Kidney tubule cell (primary cell): ENCODE results near the gene CTSA.
A peak's percentile ranks its signal among the peaks of the same experiment; 100 is the strongest.
"Not testable (repeated sequence)": the region's sequence is repeated elsewhere in the genome, so short reads cannot be mapped to it uniquely, and the experiment has no call there.

Source experiments
- DNase-seq: peaks from one replicate; pipeline ENCODE4 v3.0.0-alpha.2; 2018; ENCODE audit warnings: low spot score

The CTSA gene

GRCh38 chr20:45918182-45918737 lies 27.1 kb downstream of the CTSA start:
- DNase-seq, result no peak

GRCh38 chr20:45918779-45919537 lies 27.8 kb downstream of the CTSA start:
- no peak for DNase-seq

GRCh38 chr20:45919542-45920399 lies 28.6 kb downstream of the CTSA start:
- no peak for DNase-seq

- no peak for DNase-seq
These were observed 29.6 kb downstream of the CTSA start for GRCh38 chr20:45920462-45921336.

GRCh38 chr20:45921337-45922189 lies 30.4 kb downstream of the CTSA start:
- DNase-seq, result no peak

GRCh38 chr20:45924391-45925261 lies 33.5 kb downstream of the CTSA start:
- DNase-seq, result peak; percentile 39

GRCh38 chr20:45925821-45926506 lies 34.8 kb downstream of the CTSA start:
- no peak for DNase-seq

- DNase-seq, result no peak
These were observed 35.6 kb downstream of the CTSA start for GRCh38 chr20:45926731-45927070.

- no peak for DNase-seq
These were observed 36.1 kb downstream of the CTSA start for GRCh38 chr20:45927071-45927878.

GRCh38 chr20:45931680-45932079 lies 40.5 kb downstream of the CTSA start:
- not testable (repeated sequence) for DNase-seq

GRCh38 chr20:45933266-45934045 lies 42.3 kb downstream of the CTSA start:
- DNase-seq, result peak; percentile 87

- DNase-seq, result peak; percentile 42
These were observed 43.0 kb downstream of the CTSA start for GRCh38 chr20:45934046-45934585.

GRCh38 chr20:45934586-45935415 lies 43.7 kb downstream of the CTSA start, which contains the start of gene PCIF1:
Gene PCIF1, plus strand, starts transcription at chr20:45934683. Its CDS starts 4,317 bp downstream, at chr20:45939000.
- DNase-seq, result peak; percentile 96

GRCh38 chr20:45935416-45936046 lies 44.4 kb downstream of the CTSA start:
- no peak for DNase-seq

- no peak for DNase-seq
These were observed 46.6 kb downstream of the CTSA start for GRCh38 chr20:45937765-45938164.
